Stomach smooth muscle (tissue), 2 donors: ENCODE measurements around the gene PLD6.
A peak's percentile ranks its signal among the peaks of the same experiment; 100 is the strongest.

Experiments used
- H3K27ac ChIP-seq: one replicate; pipeline ENCODE4 v1.7.0; 2013; ENCODE audit warnings: mild to moderate bottlenecking, low read length, inconsistent platforms
- H3K27me3 ChIP-seq, 2 donors: one replicate each; pipeline ENCODE4 v1.7.0; 2013; ENCODE audit warnings: low read length in 2 of 2; ENCODE audit not compliant: insufficient read depth in 2 of 2, control insufficient read depth in 1 of 2
- H3K36me3 ChIP-seq, 2 donors: one replicate each; pipeline ENCODE4 v1.7.0; 2013; ENCODE audit warnings: low read length in 2 of 2; ENCODE audit not compliant: control insufficient read depth in 2 of 2, insufficient read depth in 2 of 2
- H3K4me1 ChIP-seq: one replicate; pipeline ENCODE4 v1.7.0; 2013; ENCODE audit warnings: low read length; ENCODE audit not compliant: control insufficient read depth, insufficient read depth
- H3K4me3 ChIP-seq, 2 donors: one replicate each; pipeline ENCODE4 v1.7.0; 2013; ENCODE audit warnings: low read length in 2 of 2
- H3K9ac ChIP-seq, 2 donors: one replicate each; pipeline ENCODE4 v1.7.0; 2013; ENCODE audit warnings: low read length in 2 of 2, mild to moderate bottlenecking in 1 of 2
- H3K9me3 ChIP-seq, 2 donors: one replicate each; pipeline ENCODE4 v1.7.0; 2013; ENCODE audit warnings: low read length in 2 of 2; ENCODE audit not compliant: control insufficient read depth in 2 of 2
- donor health status: healthy.
- donor health status: Pancreatic carcinoma.

The PLD6 gene

DNA sequence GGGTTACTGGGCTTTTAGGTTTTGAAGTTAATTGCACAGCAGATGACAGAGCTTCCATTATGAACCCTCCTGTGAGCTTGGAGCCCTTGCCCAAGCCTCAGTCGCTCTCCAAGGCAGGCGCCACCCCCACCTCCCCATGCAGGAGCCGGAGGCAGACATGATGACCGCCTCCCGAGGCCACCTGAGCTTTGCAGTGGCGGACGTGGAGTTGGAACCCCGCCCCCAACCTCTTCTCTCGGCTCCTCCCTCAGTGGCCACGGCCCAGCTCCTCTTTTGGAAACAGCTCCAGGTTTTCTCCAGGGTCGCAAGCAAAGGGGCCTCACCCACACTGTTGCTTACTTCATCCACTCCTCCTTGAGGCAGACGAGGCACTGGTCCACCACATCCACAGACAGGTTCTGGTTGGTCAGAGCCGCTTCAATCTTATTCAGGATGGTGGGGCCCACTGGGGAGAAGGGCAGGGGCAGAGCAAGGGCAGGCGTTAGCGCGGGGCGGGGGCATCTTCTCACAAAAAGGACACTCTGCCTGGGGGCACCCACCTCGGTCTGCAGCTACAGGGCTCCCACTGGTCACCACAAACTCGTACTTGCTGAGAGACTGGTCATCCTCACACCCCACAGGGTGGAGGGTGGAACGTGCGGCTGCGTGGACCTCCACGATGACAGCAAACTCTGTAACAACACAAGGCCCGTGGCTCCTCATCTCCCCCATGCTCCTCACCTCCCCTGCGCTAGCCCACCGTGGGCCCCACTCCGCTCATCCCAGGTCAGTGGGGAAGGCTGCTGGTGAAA is 8.7 kb upstream of the PLD6 start:
- H3K4me3 ChIP-seq = no peak overlapping the region
- H3K27me3 ChIP-seq = no peaks in the 10 kb centered on the region
- H3K9me3 ChIP-seq = no peaks in the 10 kb centered on the region
- no peaks in the 10 kb centered on the region for H3K4me1 ChIP-seq
- H3K27ac ChIP-seq = no peak overlapping the region
- H3K9ac ChIP-seq = no peak overlapping the region
- H3K36me3 ChIP-seq = peaks cover 54 to 55% of the 10 kb centered on the region in 2 donors

DNA sequence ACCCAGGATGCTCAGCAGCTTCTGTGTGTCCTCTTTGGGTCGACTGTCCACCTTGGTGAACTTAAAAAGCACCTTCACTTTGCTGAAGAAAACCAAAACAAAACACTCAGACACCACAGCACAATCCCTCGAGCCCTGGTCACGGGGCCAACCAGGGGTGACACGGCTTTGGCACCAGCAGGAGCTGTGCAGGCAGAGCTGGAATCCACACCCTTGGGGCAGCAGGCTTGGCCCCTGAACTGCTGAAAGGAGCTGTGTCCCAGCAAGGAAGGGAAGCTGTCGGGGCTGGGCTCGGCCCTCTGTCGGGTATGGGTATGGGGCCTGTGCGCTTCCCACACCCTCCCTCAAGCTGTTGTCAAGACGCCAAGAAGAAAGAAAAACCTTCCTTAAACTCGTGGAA is 7.6 kb upstream of the PLD6 start:
- H3K4me3 ChIP-seq = no peak overlapping the region
- H3K27ac ChIP-seq = no peak overlapping the region
- no peaks in the 10 kb centered on the region for H3K27me3 ChIP-seq
- H3K9ac ChIP-seq = no peak overlapping the region
- peaks cover 47 to 51% of the 10 kb centered on the region in 2 donors for H3K36me3 ChIP-seq
- no peaks in the 10 kb centered on the region for H3K4me1 ChIP-seq
- H3K9me3 ChIP-seq = no peaks in the 10 kb centered on the region

DNA sequence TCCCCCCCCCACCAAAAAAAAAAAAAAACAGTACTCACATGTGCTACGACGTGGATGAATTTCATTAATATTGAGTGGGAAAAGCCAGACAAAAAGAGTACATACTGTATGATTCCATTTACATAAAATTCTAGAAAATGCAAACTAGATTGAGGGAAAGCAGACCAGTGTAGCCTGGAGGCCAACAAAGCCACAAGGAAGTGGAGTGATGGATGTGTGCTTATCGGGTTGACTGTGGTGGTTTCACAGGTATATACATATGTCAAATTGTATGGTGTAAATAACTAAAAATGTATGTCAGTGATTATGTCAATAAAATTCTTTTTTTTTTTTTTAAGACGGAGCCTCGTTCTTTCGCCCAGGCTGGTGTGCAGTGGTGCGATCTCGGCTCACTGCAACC is 1.9 kb upstream of the PLD6 start:
- Histone ChIP-seq H3K27ac (no peak overlapping the region), H3K36me3 (peaks cover 3 to 7% of the 10 kb centered on the region in 2 donors), H3K9me3 (no peaks in the 10 kb centered on the region), H3K4me1 (peaks cover 41% of the 10 kb centered on the region), H3K27me3 (no peaks in the 10 kb centered on the region), H3K4me3 (no peak overlapping the region), H3K9ac (no peak overlapping the region)

DNA sequence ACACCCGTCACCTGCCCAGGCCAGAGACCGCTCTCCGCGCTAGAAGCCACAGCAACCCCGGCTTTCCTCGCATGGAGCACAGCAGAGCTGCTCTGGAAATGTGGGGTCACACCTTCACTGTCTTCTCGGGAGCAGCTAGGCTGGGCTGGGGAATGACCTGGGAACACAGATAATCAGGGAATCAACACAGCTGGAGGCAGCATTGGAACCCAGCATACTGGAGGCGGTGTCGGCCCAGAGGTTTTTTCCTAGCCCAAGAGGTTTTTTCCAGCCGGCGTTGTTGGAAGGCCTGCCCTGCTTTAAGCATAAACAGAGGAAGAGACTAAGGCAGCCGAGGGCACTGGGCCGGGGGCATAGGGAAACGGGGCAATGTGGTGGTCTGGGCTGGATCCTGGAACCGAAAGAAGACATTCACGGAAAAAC is 791 bp upstream of the PLD6 start:
- no peaks in the 10 kb centered on the region for H3K9me3 ChIP-seq
- H3K27me3 ChIP-seq = no peaks in the 10 kb centered on the region
- H3K4me3 ChIP-seq = peak overlapping the region; percentile 16 to 80
- peak overlapping the region in 1 of 2 donors; percentile 27 for H3K9ac ChIP-seq
- peaks cover 3 to 7% of the 10 kb centered on the region in 2 donors for H3K36me3 ChIP-seq
- H3K4me1 ChIP-seq = peaks cover 52% of the 10 kb centered on the region
- H3K27ac ChIP-seq = peak overlapping the region; percentile 88

DNA sequence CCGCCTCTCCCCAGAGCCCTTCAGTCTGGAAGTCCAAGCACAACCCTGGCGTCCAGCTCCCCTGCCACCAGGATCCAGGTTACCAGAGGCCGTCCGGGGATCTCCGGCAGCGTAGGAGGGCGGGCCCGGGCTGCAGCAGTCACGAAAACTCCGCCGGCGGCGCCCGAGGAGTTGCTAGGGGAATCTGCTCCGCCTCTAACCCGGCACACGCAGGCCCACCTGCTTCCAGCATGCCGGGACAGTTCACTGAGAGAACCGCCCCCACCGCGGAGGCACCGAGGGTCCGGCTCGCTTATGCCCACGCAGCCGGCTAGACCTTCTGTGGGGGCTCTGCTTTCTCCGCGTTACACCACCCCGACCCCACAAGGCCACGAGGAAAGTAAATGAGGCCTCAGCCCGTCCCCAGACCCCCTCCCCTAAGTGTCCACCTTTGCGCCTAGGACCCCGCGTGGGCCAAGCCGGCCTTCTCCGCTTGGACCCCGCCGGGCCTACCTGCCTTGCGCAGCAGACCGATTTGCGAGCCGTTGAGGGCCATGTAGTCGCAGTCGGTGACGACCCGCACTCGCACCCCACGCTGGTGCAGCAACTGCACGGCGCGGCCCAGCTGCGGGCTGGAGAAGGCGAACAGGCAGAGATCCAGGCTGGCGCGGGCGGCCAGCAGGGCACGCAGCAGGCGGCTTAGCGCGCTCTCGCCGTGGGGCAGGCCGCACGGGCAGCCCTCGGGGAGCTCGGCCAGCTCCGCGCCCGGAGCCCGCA is 587 bp downstream of the PLD6 start:
- Histone ChIP-seq H3K27ac (peak overlapping the region; percentile 88), H3K4me1 (peaks cover 65% of the 10 kb centered on the region), H3K4me3 (peak overlapping the region; percentile 80 to 84), H3K9ac (peak overlapping the region; percentile 68 to 74), H3K36me3 (peaks cover 3 to 4% of the 10 kb centered on the region in 2 donors), H3K9me3 (no peaks in the 10 kb centered on the region), H3K27me3 (no peaks in the 10 kb centered on the region)

DNA sequence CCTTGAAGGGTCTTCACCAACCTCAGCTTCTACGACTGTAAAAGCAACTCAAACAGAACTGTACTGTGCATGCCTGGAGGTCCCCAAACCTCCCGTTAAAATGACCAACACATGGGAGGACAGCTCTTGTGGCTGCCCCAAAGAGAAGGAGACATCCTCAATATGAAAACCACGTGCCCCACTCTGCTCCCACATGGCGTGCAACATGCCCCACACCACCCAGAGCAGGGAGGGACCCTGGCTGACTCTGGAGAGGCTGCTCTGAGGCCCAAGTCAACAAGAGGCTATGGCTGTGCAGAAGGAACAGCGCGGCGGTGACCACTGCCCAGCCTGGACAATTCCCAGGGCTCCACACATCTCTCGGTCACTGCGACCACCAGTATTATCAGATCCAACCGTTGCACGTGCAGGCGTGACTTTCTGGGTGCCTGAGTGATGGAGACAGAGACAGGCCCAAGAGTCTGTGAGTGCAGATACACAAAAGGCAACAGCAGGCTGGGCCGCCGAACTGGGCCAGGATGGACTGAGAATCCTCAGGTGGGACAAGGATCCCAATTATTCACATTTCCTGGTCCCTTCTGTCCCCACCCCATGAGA is 1.4 kb downstream of the PLD6 start:
- Histone ChIP-seq H3K9me3 (no peaks in the 10 kb centered on the region), H3K4me1 (peaks cover 73% of the 10 kb centered on the region), H3K9ac (peak overlapping the region; percentile 66 to 74), H3K27ac (peak overlapping the region; percentile 88), H3K36me3 (peaks cover 3 to 4% of the 10 kb centered on the region in 2 donors), H3K4me3 (peak overlapping the region; percentile 80 to 84), H3K27me3 (no peaks in the 10 kb centered on the region)

DNA sequence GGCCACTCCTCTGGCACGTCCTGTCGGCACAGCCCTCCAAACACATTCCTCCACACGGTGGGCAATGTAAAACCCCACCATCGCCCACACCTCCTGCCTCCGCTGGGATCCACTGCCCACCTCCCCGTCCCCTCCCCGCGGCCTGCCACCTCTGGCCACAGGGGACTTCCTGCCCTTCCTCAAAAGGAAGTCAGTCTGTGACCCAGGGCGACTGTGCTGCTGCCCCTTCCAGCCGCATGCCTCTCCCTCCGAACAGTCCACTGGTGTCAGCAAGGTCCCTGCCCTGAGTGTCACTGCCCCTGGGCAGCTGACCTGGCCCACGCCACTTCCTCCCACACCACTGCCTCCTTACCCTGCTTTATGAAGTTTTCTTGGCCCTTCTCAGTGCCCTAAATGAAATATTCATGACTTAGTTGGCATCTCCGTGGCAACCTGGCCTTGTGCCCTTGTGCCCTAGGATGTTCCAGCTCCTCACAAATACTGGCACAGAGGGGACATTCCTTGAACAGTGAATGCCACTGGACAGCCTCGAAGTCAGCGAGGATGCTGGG is 2.0 kb downstream of the PLD6 start:
- Histone ChIP-seq H3K9ac (peak overlapping the region; percentile 21 to 57), H3K4me3 (peak overlapping the region; percentile 80 to 84), H3K27ac (peak overlapping the region; percentile 88)

DNA sequence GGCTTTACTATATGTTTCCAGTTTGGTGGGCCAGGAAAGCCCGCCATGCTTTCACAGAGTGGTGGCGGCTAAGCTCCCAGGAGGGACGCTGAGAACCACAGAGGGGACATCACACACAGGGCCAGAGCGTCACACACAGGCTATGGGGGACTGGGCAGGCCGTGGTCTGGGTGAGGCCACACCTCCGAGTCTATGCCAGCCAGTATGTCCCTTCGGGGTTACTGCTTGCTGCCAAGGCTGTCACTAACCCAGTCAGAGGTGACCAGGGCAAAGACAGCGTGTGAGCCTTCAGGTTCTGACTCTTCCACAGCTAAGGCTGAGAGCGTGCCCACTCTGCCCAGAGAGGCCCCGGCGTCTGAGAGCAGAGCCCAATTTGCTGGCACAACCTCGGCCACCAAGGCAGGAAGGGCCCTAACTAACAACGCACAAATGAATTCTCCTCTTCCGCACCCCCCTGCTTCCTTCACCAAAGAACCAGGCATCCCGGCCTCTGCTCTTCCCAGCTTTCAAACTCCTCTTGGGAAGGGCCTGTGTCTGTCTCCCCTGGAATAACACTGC is 2.9 kb downstream of the PLD6 start:
- Histone ChIP-seq H3K9ac (peak overlapping the region; percentile 21 to 57), H3K9me3 (no peaks in the 10 kb centered on the region), H3K36me3 (peaks cover 3 to 4% of the 10 kb centered on the region in 2 donors), H3K4me1 (peaks cover 73% of the 10 kb centered on the region), H3K27ac (peak overlapping the region; percentile 88), H3K27me3 (no peaks in the 10 kb centered on the region), H3K4me3 (peak overlapping the region in 1 of 2 donors; percentile 80)

More for the DNA sequence above, 2.0 kb downstream of the PLD6 start:
- Histone ChIP-seq H3K36me3 (peaks cover 3 to 4% of the 10 kb centered on the region in 2 donors), H3K27me3 (no peaks in the 10 kb centered on the region), H3K9me3 (no peaks in the 10 kb centered on the region), H3K4me1 (peaks cover 73% of the 10 kb centered on the region)

DNA sequence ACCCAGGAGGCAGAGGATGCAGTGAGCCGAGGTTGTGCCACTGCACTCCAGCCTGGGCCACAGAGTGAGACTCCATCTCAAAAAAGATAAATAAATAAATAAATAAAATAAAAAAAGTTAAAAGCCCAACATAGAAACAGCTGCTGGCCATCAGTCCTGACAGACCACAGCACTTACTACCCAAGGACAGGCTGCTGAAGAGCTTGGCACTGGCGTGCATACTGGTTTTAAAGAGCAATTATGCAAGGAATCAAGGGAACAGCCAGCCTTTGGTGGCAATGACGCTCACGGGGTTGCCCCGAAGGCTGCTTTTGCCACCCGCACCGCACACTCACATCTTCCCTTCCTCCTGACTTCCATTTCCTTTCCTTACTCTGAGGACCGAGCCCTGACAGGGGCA is 4.2 kb downstream of the PLD6 start:
- H3K4me1 ChIP-seq = peaks cover 72% of the 10 kb centered on the region
- H3K27ac ChIP-seq = peak overlapping the region; percentile 88
- H3K27me3 ChIP-seq = no peaks in the 10 kb centered on the region
- no peaks in the 10 kb centered on the region for H3K9me3 ChIP-seq
- H3K9ac ChIP-seq = no peak overlapping the region
- no peak overlapping the region for H3K4me3 ChIP-seq
- peaks cover 3 to 4% of the 10 kb centered on the region in 2 donors for H3K36me3 ChIP-seq

DNA sequence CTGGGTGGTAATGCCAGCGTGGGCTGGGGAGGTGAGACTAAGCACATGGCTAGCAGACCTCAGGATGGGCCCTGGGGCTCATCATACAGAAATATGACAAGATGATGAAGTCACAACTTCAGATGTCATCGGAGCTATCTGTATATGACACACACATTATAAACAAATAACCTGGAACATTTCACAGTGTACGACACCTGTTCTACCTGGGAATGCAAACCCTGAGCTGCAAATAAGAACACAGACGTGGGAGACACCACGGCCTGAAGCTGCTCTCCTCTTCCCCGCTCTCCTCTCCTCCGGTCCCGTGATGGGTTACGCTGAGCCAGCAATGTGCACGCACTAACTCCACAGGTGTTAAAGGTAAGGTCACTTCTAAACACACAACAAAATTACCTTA is 4.9 kb downstream of the PLD6 start:
- Histone ChIP-seq H3K27me3 (no peaks in the 10 kb centered on the region), H3K27ac (peak overlapping the region; percentile 78), H3K4me3 (peak overlapping the region in 1 of 2 donors; percentile 49), H3K4me1 (peaks cover 65% of the 10 kb centered on the region), H3K9me3 (no peaks in the 10 kb centered on the region), H3K36me3 (peaks cover 3 to 4% of the 10 kb centered on the region in 2 donors), H3K9ac (peak overlapping the region in 1 of 2 donors; percentile 52)
